ENCODE measurements around the gene ZDHHC11. TPM values are rescaled to one million over a fixed set of nuclear protein-coding genes. Genes with fewer than 3 reads are reported as not detected.

The ZDHHC11 gene
- total and polyA plus RNA-seq, 2 experiments from 2014 or later: 5.8 to 8.5 TPM

GRCh38 chr5:761059-761771, 89.6 kb downstream of the ZDHHC11 start:
- no peaks in the 10 kb centered on the region for H3K79me2 ChIP-seq
- H3K27ac ChIP-seq: no peak overlapping the region
- no peaks in the 10 kb centered on the region for H4K20me1 ChIP-seq (ENCODE audit: insufficient read depth, poor library complexity, severe bottlenecking)
- H3K27me3 ChIP-seq: no peaks in the 10 kb centered on the region
- no peak overlapping the region for H3K4me3 ChIP-seq
- peaks cover 22% of the 10 kb centered on the region for H3K4me1 ChIP-seq (ENCODE audit: insufficient read depth)
- H3K4me2 ChIP-seq: no peak overlapping the region
- no peaks in the 10 kb centered on the region for H3K9me2 ChIP-seq (replicated peaks; ENCODE audit: insufficient read depth)
- no peaks in the 10 kb centered on the region for H3K36me3 ChIP-seq (replicated peaks; ENCODE audit: insufficient read depth, low read depth)
- peak; percentile 5 for DNase-seq (ENCODE audit: low spot score)
- 84% methylated on average over 15 of the region's 15 CpGs for WGBS (ENCODE audit: low lambda C conversion rate, missing lambda C conversion rate)
- no peaks in the 10 kb centered on the region for H3K9me3 ChIP-seq (ENCODE audit: low read depth)
- TF ChIP-seq EZH2phosphoT487 (IDR thresholded peaks at IDR 0.05; ENCODE audit: low read depth, severe bottlenecking, unreplicated experiment) (no peak), EZH2 (IDR thresholded peaks at IDR 0.05; ENCODE audit: borderline replicate concordance) (no peak), CTCF (IDR thresholded peaks at IDR 0.05; ENCODE audit: poor library complexity) (no peak)
- H2AFZ ChIP-seq: no peak overlapping the region

- Histone ChIP-seq H2AFZ (no peak overlapping the region), H3K4me3 (no peak overlapping the region), H3K27ac (no peak overlapping the region), H3K79me2 (no peaks in the 10 kb centered on the region), H3K9me3 (ENCODE audit: low read depth) (no peaks in the 10 kb centered on the region), H3K36me3 (replicated peaks; ENCODE audit: insufficient read depth, low read depth) (no peaks in the 10 kb centered on the region), H3K4me1 (ENCODE audit: insufficient read depth) (peaks cover 22% of the 10 kb centered on the region), H3K27me3 (no peaks in the 10 kb centered on the region), H3K4me2 (no peak overlapping the region), H3K9me2 (replicated peaks; ENCODE audit: insufficient read depth) (no peaks in the 10 kb centered on the region), H4K20me1 (ENCODE audit: insufficient read depth, poor library complexity, severe bottlenecking) (no peaks in the 10 kb centered on the region)
- TF ChIP-seq EZH2phosphoT487 (IDR thresholded peaks at IDR 0.05; ENCODE audit: low read depth, severe bottlenecking, unreplicated experiment) (no peak), CTCF (IDR thresholded peaks at IDR 0.05; ENCODE audit: poor library complexity) (no peak), EZH2 (IDR thresholded peaks at IDR 0.05; ENCODE audit: borderline replicate concordance) (no peak)
- WGBS (ENCODE audit: low lambda C conversion rate, missing lambda C conversion rate): 96% methylated on average over 24 of the region's 24 CpGs
- DNase-seq (ENCODE audit: low spot score): peak; percentile 8
Measured at GRCh38 chr5:760363-761058, 90.3 kb downstream of the ZDHHC11 start.

GRCh38 chr5:759781-760362, 90.9 kb downstream of the ZDHHC11 start:
- Histone ChIP-seq H2AFZ (no peak overlapping the region), H3K27me3 (no peaks in the 10 kb centered on the region), H3K36me3 (replicated peaks; ENCODE audit: insufficient read depth, low read depth) (no peaks in the 10 kb centered on the region), H3K4me1 (ENCODE audit: insufficient read depth) (peaks cover 22% of the 10 kb centered on the region), H3K4me3 (no peak overlapping the region), H3K4me2 (no peak overlapping the region), H3K9me2 (replicated peaks; ENCODE audit: insufficient read depth) (no peaks in the 10 kb centered on the region), H3K9me3 (ENCODE audit: low read depth) (no peaks in the 10 kb centered on the region), H4K20me1 (ENCODE audit: insufficient read depth, poor library complexity, severe bottlenecking) (no peaks in the 10 kb centered on the region), H3K27ac (peak overlapping the region; percentile 33), H3K79me2 (no peaks in the 10 kb centered on the region)
- no peak for TF ChIP-seq EZH2phosphoT487 (IDR thresholded peaks at IDR 0.05; ENCODE audit: low read depth, severe bottlenecking, unreplicated experiment)
- TF ChIP-seq EZH2 (IDR thresholded peaks at IDR 0.05; ENCODE audit: borderline replicate concordance): no peak
- TF ChIP-seq CTCF (IDR thresholded peaks at IDR 0.05; ENCODE audit: poor library complexity): no peak
- peak; percentile 5 for DNase-seq (ENCODE audit: low spot score)
- 94% methylated on average over 22 of the region's 22 CpGs for WGBS (ENCODE audit: low lambda C conversion rate, missing lambda C conversion rate)
